Middle frontal gyrus (tissue), 1 donor: ENCODE measurements around the gene NRG2.

ENCODE experiments used
- DNase-seq: peaks from one replicate; pipeline ENCODE4 v3.0.0-alpha.2; 2015; ENCODE audit warnings: low spot score; ENCODE audit errors: extremely low spot score

NRG2 gene

DNA sequence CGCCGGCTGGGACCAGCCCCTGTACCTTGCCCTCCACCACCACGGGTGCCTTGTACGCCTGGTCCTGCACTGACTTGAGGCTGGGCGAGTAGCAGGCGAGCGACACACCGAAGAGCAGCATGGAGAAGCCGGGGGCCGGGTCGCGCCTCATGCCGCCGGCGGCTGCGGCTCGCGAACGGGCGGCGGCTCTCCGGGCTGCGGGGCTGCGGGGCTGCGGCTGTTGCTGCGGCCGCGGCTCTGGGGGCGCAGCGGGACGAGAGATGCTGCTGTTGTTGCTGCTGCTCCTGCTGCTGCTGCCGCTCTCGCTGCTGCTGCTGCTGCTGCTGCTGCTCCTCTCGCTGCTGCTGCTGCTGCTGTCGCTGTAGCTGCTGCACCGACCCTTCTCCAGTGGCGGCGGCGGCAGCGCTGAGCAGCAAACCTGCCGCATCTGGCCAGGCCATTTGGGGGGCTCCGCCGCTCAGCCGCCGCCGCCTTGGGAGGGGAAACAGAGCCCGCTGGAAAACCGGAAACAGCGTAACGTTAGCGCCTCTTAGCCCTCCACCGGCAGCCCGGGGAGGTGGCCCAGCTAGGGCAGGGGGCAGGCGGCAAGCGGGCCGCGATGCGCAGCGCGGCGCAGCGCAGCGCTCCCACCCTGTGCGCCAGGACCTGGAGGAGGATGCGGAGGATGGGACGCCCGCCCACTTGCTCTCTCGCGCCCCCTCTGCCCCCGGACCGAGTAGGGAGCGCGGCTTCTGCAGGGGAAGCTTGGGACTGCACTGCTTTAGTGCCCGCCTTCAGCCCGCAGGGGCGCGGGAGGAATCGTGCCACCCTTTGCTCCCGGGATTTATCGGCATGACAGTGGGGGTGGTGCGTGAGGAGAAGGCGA is at the start of gene NRG2:
Gene NRG2, minus strand, starts transcription at position 657 of the 865 bp plus-strand sequence.
- peak; percentile 47 for DNase-seq

DNA sequence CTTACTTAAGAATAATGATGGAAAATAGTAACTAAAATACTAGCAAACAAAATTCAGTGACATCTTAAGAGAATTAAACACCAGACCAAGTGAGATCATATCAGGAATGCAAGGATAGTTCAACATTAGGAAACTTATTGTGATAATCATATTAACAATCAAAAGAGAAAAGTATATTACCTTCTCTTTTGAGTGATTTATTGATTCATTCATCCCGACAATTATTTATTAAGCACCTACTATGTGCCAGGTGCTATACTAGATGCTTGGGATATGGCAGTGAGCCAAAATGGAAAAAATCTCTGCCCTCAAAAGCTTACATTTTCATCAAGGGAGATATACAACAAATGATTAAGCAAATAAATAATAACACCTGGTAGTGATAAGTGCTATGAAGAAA is 47.2 kb upstream of the NRG2 start:
- DNase-seq = no peak

GRCh38 chr5:140084541-140084940 is 41.4 kb upstream of the NRG2 start:
- DNase-seq = no peak

GRCh38 chr5:140083650-140084049 is 40.6 kb upstream of the NRG2 start:
- no peak for DNase-seq

DNA sequence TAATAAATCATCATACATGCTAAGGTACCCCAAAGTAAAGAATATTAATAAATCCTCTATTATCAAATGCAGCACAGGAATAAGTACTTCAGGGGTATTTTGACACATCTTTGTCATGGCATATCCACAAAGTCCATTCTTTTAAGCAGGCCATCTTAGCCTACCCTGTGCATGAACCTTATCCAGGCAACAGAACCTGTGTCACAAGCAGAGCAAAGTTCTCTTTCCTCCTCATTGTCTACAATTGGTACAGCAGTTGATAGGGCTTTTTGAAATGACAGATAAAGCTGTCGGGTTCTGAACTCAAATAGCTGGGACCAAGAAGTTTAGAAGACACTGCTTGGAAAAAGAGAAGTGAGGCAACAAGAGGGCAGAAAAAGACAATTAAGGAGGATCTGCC is 40.0 kb upstream of the NRG2 start:
- no peak for DNase-seq

GRCh38 chr5:140076788-140077187 is 33.7 kb upstream of the NRG2 start:
- no peak for DNase-seq

DNA sequence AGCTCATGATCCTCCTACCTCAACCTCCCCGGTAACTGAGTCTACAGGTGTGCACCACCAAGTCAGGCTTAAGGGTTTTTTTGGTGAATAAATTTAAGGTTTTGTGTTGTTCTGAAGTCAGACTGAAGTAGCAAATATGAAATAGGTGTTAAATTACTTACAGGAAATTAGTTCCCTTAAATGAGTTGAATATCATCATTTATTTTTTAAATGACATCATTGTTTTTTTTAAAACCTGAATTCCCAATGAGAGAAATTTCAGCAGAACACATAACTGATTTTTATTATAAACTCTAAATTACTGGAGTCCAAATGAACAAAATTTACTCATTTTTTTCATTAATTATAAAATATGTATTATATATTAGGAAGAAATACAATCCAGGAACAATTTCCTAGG is 33.0 kb upstream of the NRG2 start:
- DNase-seq = no peak

DNA sequence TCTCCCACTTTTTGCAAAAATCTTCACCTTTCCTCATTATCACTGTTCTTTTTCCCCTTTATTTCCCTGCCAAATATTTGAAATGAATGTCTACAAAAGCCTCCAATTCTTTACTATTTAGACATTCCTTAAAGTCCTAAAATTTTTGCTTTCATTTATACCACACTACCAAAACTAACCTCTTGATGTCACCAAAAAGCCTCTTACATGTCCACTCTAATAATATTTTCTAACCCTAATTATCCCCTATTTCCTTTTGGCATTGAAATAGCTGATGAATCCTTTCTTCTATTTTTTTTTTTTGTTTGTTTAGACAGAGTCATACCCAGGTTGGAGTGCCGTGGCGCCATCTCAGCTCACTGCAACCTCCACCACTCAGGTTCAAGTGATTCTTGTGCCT is 32.3 kb upstream of the NRG2 start:
- DNase-seq = no peak

DNA sequence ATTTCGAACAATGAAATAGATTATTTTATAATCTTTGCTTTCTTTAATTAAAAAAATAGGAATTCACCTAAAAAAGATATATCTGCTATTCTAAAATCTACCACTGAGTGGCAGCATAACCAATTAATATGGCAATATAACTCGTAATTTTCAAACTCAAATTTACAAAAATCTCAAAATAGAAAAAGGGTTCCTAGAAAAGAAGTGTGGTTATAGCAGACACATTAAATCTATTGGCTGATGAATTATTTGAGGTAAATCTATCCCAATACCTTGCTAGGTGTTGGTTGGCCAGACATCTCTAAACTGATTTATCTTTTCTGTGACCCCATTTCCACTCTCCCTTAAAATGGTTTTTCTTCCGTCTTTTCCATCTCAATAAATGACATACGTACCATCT is 30.2 kb upstream of the NRG2 start:
- DNase-seq = no peak

- DNase-seq = no peak
These were observed 29.7 kb upstream of the NRG2 start for GRCh38 chr5:140072812-140073211.

DNA sequence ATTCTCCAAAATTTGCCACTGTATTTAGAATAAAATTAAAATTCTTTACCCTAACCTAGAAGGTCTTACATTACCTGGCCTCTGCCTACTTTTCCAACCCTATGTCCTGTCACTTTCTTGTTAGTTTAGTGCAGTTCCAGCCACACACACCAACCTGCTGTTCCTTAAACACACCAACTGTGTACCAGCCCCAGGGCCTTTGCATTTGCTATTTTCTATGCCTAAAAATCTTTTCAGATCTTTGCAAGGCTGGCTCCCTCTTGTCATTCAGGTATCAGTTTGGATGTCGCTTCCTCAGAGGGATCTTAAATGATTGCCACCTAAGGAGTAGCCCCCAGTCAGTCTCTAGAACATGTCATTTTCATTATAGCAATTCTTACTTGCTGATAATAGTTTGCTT is 17.7 kb upstream of the NRG2 start:
- DNase-seq = no peak

GRCh38 chr5:140058212-140058932 is 15.3 kb upstream of the NRG2 start:
- no peak for DNase-seq

DNA sequence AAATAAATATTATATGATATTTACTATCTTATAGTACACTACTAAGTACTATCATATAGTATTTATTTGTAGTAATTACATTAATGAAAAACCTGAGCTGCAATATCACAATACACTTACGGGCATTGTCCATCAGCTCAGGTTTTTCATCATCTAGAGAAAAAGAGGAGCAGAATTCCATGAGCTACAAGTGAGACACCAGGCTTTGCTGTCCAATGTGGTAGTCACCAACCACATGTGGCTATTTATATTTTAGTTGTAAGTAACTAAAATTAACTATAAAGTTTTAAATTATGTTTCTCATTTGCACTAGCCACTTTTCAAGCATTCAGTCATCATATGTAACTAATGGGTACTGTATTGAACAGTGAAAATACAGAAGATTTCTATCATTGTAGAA is 13.8 kb upstream of the NRG2 start:
- no peak for DNase-seq

DNA sequence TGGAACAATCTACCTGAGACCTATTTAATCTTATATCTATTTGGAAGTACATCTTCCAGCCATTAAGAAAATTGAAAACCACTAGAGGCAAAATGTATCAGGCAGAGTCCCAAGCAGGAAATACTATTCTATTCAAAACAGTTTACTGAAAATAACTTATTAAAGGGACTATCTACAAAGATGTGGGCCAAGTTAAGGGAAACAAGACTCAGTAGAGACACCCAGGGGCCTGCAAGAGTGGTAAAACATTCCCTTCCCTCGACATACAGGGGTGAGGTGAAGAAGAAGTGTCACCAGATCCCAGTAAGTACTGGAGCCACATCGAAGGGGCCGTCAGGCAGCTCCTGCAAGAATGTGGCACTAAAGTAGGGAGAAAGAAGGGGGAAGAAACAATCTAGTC is 12.1 kb upstream of the NRG2 start:
- no peak for DNase-seq

DNA sequence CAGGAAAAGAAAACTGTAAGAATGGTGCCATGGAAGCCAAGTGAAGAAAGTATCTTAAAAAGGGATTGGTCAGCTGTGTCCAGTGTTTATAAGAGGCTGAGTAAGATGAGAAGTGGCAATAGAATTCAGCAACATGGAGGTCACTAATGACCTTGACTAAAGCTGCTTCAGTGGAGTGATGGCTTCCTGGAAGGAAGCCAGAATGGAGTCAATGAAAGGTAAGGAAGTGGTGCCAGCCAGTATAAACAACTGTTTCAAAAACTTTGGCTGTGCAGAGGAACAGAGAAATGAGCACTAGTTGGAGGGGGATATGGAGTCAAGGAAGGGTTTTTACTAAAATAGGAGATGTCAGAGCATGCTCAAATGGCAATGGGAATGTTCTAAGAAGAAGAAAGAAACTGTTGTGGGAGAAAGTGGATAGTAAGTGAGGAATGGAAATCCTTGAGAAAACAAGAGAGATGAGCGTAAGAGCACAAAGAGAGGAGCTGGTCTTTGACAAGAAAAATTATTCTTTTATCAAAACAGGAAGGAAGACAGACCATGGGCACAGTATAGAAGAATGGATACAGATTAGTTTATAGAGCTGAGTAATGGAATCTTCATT is 11.1 kb upstream of the NRG2 start:
- no peak for DNase-seq

GRCh38 chr5:140051950-140052349 is 8.9 kb upstream of the NRG2 start:
- no peak for DNase-seq

- no peak for DNase-seq
These were observed 6.6 kb upstream of the NRG2 start for GRCh38 chr5:140049713-140050112.

DNA sequence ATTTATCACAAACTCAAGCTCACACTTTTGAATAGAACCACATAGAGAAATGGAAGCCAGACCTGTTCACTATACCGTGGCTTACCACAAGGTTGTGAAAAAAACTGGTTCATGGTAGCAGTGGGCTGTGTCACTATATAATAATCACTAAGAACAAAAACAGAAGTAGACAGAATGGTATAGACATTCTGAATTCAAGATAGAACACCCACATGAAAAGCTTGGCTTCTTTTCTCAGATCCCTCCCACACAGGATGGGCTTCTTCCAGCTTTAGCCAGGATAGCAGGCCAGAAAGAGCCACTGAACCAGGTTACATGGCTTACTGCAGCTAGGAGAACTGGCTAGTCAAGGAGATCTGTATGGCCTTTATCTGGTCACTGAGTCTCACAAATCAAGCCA is 6.1 kb upstream of the NRG2 start:
- no peak for DNase-seq

- DNase-seq = no peak
These were observed 942 bp upstream of the NRG2 start for GRCh38 chr5:140044041-140044440.

DNA sequence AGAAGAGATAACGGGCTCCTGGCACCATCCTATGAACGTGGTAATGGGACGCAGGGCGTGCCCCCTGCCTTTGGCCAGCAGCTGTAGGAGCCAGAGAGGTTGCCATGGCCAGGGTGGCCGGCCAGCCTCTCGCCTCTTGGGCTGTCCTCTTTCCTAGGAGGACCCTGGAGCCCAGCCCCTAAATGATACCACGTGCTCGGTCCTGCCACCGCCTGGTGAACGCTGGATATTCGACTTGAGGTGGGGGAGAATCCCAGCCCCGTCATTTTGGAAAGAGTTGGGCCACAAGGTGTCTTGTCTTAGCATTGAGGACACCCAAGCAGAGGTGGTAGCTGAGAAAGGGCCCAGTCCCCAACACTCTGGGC is 391 bp upstream of the NRG2 start:
- no peak for DNase-seq

DNA sequence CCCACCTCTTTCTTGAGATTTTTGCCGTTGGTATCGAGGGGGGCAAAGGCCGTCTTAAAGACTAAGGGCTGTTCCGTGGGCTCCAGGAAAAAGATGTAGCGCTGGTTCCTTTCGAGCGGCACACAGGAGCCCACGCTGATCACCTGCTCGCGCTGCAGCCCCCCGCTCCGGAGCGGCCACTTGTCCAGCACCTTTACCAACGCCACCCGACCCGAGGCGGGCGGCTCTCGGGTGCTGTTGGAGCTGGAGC is 781 bp downstream of the NRG2 start:
- no peak for DNase-seq

GRCh38 chr5:140041492-140042392 is 1.4 kb downstream of the NRG2 start:
- DNase-seq = no peak
